Activated naive CD4-positive, alpha-beta T cell (primary cell): ENCODE data around the gene PLEKHA4.
A peak's percentile ranks its signal among the peaks of the same experiment; 100 is the strongest.
"Not testable (repeated sequence)": the region's sequence is repeated elsewhere in the genome, so short reads cannot be mapped to it uniquely, and the experiment has no call there.

Experiments used
- DNase-seq, 4 experiments: peaks; one replicate each; lab custom pipeline; 2025; lab: John Stamatoyannopoulos, UW

PLEKHA4 gene

DNA sequence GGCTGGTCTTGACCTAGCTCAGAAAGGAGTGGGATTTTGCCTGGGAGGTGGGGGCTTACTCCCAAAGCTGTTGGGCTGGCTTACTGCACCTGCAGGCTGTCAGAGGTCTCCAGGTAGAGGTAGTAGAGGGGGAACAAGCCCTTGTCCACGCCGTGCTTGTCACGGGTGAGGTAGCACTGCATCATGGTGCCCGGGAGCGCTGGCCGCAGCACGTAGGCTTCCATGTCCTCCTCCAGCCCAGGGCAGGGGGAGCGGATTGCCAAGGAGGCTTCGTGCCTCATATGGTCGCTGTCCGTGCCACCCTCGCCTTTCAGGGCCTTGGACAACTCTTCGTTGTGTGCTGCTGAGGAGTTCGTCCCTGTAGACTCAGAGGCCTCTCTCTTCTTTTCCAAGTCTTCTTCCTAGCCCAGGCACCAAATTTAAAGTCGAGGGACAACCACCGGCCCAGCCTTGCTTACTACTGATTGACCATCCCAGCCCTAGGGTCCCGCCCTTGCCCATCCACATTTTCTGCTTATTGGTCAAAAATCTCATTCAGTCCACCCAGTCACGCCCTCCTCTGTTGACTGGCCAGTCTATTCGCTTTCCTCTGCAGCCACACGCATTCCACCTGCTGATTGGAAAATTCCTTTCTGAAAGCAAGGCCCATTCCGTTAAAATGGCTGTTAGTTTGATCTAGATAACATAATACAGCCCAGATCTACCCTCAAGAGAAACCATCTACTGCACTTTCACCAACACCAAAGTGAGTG is 19.6 kb upstream of the PLEKHA4 start:
- no peak for DNase-seq

DNA sequence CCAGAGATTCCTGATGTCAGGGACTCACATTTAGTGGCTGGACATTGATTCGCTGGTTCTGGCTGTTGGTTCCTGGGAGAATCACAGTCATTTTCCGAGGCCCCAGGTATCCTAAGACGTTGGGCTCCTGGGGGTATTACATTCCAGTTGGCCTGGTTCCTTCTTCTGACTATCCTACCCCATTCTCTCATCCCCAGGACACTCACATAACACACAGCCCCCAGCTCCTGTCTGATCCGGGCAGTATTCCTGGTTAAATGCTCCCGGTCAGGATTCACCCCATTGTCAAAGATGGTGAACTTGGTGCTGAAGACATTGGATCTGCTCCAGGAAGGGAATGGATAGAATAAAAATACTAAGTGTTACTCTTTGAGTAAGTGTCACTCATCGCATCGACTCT is 15.3 kb upstream of the PLEKHA4 start:
- DNase-seq: no peak

DNA sequence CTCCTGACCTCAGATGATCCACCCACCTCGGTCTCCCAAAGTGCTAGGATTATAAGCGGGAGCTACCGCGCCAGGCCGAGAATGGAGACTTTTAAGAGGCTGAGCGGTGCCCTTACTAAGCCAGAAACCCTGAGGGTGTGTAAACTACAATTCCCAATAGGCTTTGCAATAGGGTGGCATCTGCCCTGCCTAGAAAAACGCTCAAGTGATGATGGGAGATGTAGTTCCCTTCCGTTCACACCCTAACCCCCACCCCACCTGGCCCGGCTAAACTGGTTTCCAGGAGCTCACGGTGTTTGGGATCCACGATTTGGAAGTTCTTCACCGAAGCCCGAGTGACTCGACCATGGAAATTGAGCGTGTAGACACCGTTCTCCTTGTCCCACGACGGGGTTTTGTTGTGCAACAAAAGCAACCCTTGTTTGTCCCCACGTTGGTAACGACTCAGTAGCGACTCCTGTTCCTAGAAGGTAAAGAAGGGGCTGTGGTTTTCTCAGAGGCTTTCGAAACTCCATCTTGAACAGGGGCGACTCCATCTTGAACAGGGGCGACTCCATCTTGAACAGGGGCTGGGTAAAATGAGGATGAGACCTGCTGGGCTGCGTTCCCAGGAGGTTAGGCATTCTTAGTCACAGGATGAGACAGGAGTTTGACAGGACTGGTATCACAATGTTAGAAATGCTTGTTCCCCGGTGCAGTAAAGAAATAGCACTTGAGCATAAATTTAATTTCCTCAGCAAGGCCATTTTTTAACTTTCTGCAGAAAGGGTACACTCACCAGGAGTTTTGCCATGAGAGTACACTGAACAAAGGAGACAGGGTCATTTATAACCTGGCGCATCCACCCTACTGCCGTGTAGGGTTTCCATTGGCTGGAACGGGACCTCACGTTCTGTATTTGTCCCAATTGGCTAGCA is 13.6 kb upstream of the PLEKHA4 start:
- DNase-seq: no peak

DNA sequence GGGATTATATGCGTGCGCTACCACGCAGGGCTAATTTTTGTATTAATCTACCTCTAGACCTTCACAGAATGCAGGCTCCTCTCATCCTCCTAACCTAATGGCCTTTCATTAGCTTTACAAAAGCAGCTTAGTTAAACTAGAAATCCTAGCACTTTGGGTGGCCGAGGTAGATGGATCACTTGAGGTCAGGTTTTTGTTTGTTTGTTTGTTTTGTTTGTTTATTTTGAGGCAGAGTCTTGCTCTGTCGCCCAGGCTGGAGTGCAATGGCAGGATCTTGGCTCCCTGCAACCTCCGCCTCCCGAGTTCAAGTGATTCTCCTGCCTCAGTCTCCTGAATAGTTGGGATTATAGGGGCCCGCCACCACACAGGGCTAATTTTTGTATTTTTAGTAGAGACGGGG is 11.3 kb upstream of the PLEKHA4 start:
- not testable (repeated sequence) for DNase-seq

DNA sequence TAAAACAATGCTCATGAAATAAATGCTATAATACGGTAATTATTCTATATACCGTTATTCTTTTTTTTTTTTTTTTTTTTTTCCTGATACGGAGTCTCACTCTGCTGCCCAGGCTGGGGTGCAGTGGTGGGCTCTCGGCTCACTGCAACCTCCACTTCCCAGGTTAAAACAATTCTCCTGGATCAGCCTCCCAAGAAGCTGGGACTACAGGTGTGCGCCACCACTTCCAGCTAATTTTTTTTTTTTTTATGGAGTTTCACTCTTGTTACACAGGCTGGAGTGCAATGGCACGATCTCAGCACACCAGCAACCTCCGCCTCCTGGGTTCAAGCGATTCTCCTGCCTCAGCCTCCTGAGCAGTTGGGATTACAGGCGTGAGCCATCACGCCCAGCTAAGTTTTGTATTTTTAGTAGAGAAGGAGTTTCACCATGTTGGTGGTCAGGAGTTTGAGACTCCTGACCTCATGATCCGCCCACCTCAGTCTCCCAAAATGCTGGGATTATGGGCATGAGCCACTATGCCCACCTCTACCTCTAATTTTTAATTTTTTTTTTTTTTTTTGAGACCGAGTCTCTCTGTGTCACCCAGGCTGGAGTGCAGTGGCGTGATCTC is 10.7 kb upstream of the PLEKHA4 start:
- no peak for DNase-seq

DNA sequence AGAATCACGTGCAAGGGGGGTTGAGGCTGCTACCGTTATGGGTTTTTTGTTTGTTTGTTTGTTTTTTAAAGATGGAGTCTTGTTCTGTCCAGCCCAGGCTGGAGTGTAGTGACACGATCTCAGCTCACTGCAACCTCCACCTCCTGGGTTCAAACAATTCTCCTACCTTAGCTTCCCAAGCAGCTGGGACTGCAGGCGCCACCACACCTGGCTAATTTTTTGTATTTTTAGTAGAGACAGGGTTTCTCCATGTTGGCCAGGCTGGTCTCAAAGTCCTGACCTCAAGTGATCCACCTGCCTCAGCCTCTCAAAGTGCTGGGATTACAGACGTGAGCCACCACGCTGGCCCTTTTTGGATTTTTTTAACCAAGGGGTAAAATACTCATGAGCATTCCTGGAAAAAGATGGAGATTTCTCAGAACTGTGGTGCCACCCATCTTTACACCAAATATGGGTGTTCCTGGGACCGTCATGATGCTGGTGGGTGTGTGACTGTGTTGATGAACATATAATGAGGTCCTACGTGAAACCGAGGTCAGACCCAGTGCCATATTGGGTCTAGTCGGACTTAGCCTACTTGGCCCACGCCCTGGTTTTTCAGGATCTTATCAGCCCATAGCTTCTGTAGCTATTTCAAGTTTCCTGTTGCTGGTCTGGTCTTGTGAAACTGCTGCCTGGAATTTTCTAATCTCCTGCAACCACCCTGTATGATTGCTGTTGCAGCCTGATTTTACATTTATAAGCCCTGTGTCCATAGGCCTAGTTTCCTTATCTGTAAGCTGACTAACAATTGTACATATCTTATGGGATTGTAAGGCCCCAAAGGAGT is 10.0 kb upstream of the PLEKHA4 start:
- DNase-seq: no peak

DNA sequence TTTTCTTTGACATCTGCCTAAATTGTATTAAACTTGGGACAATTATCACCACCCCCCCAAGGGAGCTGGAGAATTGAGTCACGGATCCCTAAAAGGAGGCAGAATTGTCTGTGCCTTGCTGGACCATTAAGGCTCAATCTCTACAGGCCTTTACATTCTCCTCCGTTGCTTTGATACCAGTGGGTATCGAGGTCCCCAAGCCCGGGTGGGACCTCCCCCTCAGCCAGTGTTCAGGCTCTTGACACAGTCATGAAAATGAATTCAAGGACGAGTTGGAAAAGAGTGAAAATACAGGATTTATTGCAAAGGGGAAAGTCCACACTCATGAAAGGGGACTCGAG is 9.4 kb upstream of the PLEKHA4 start:
- DNase-seq: no peak

DNA sequence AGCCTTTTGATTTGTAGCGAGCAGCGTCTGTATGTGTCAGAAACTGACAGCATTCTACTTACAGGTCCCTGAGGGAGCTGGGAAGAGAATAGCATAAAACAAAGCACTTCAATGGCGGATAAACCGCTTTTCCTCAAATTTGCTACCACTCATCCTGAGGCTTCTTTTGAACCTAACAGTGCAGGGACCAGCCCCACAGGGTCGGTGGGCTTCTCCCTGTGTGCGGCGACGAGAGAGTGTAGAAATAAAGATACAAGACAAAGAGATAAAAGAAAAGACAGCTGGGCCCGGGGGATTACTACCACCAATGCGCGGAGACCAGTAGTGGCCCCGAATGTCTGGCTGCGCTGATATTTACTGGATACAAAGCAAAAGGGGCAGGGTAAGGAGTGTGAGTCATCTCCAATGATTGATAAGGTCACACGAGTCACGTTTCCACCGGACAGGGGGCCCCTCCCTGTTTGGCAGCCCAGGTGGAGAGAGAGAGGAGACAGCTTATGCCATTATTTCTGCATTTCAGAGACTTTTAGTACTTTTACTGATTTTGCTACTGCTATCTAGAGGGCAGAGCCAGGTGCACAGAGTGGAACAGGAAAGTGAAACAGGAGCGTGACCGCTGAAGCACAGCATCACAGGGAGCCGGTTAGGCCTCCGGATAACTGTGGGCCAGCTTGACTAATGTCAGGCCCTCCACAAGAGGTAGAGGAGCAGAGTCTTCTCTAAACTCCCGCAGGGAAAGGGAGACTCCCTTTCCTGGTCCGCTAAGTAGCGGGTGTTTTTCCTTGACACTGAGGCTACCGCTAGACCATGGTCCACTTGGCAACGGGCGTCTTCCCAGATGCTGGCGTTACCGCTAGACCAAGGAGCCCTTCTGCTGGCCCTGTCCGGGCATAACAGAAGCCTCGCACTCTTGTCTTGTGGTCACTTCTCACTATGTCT is 7.9 kb upstream of the PLEKHA4 start:
- DNase-seq: peak in 1 of 4 experiments; percentile 20

DNA sequence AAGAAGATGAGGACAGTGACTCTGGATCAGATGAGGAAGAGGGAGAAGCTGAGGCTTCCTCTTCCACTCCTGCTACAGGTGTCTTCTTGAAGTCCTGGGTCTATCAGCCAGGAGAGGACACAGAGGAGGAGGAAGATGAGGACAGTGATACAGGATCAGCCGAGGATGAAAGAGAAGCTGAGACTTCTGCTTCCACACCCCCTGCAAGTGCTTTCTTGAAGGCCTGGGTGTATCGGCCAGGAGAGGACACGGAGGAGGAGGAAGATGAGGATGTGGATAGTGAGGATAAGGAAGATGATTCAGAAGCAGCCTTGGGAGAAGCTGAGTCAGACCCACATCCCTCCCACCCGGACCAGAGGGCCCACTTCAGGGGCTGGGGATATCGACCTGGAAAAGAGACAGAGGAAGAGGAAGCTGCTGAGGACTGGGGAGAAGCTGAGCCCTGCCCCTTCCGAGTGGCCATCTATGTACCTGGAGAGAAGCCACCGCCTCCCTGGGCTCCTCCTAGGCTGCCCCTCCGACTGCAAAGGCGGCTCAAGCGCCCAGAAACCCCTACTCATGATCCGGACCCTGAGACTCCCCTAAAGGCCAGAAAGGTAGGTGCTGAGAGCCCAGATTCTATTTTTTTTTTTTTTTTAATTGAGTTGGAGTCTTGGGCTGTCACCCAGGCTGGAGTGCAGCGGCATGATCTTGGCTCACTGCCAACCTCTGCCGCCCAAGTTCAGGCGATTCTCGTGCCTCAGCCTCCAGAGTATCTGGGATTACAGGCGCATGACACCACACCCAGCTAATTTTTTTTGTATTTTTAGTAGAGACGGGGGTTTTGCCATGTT is 6.1 kb upstream of the PLEKHA4 start:
- no peak for DNase-seq

DNA sequence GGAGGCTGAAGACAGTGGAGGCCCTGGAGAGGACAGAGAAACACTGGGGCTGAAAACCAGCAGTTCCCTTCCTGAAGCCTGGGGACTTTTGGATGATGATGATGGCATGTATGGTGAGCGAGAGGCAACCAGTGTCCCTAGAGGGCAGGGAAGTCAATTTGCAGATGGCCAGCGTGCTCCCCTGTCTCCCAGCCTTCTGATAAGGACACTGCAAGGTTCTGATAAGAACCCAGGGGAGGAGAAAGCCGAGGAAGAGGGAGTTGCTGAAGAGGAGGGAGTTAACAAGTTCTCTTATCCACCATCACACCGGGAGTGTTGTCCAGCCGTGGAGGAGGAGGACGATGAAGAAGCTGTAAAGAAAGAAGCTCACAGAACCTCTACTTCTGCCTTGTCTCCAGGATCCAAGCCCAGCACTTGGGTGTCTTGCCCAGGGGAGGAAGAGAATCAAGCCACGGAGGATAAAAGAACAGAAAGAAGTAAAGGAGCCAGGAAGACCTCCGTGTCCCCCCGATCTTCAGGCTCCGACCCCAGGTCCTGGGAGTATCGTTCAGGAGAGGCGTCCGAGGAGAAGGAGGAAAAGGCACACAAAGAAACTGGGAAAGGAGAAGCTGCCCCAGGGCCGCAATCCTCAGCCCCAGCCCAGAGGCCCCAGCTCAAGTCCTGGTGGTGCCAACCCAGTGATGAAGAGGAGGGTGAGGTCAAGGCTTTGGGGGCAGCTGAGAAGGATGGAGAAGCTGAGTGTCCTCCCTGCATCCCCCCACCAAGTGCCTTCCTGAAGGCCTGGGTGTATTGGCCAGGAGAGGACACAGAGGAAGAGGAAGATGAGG is 5.3 kb upstream of the PLEKHA4 start:
- no peak for DNase-seq

DNA sequence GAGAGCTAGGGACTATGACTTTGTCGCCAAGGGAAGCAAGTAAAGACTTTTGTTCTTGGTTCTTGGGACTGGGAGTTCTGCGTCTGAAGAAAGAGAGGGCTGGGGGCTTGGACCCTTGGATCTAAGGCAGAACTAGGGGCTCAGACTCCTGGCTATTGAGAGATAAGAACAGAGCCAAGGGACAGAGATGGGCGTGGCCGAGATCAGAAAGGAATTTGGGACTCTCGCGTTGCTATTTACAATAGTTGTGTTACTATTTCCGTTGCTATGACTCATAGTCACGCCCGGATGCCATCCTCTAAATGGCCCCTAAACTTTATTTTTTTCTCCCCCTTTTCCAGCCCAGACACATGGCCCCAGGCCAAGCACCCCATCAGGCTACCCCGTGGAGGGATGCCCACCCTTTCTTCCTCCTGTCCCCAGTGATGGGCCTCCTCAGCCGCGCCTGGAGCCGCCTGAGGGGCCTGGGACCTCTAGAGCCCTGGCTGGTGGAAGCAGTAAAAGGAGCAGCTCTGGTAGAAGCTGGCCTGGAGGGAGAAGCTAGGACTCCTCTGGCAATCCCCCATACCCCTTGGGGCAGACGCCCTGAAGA is 4.6 kb upstream of the PLEKHA4 start:
- peak in 3 of 4 experiments; percentile 30 to 54 (median 50) for DNase-seq

DNA sequence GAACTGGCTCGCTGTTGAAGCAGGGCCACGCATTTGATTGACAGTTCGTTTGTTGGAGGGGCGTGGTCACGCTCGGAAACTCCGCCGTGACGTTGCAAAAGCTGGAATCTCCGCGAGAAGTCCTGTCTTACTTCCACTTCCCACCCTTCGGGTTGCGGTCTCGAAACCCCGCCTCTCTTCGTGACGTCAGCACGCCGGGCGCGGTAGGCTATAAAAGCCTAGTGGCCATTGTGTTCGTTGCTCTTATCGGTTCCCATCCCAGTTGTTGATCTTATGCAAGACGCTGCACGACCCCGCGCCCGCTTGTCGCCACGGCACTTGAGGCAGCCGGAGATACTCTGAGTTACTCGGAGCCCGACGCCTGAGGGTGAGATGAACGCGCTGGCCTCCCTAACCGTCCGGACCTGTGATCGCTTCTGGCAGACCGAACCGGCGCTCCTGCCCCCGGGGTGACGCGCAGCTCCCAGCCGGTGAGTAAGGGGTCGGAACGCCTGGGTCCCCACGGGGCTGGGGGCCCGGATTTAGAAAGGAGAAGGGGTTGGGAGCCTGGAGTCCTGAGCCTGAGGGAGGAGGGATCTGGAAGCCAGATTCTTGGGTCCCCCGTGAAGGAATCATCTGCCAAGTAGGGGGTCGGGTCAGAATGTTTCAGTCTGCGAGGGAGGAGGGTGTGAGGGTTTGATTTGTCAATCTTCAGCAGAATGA is 3.9 kb upstream of the PLEKHA4 start, which contains the start of gene PPP1R15A:
TSS of gene PPP1R15A (plus strand) at position 240 of the 702 bp plus-strand sequence. CDS start 813 bp downstream, outside the sequence.
- peak; percentile 95 to 98 (median 97) for DNase-seq

DNA sequence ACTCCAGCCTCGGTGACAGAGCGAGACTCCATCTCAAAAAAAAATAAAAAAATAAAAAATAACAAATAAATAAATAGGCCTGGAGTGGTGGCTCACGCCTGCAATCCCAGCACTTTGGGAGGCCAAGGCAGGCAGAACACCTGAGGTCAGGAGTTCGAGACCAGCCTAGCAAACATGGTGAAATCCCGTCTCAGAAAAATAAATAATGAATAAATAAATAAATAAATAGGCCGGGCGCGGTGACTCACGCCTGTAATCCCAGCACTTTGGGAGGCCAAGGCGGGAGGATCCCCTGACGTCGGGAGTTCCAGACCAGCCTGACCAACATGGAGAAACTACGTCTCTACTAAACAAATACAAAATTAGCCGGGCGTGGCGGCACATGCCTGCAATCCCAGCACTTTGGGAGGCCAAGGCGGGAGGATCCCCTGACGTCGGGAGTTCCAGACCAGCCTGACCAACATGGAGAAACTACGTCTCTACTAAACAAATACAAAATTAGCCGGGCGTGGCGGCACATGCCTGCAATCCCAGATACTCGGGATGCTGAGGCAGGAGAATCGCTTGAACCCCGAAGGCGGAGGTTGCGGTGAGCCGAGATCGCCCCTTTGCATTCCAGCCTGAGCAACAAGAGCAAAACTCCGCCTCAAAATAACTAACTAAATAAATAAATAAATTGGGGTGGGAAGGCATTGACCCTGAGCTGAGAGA is 3.2 kb upstream of the PLEKHA4 start:
- not testable (repeated sequence) for DNase-seq

DNA sequence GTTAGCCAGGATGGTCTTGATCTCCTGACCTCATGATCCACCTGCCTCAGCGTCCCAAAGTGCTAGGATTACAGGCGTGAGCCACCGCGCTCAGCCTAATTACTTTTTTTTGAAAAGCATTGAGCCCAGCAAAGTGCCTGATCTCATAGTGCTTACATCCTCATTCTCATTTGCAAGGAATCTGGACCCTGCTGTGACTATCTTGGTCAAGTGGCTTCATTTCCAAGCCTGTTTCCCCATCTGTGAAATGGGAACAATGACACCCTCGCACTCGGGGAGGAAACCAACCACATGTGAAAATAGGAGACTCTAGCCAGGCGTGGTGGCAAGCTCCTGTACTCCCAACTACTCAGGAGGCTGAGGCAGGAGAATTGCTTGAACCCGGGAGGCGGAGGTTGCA is 1.6 kb upstream of the PLEKHA4 start:
- DNase-seq: no peak

DNA sequence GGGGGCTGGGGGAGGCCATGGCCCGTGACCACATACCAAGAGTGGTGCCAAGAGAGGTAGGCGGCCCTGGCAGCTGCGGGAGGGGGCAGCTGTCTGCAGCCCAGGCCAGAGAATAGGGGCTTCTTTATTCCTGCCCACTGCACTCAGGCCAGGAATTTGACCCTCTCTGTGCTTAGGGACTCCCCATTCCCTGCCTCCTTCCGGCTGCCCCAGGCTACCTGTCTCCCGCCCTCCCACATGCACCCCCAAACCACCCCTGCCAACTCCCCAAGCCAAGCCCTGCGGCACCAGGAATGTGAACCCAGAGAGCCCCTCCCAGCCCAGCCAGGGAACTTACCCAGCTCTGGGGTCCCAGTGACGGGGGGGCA is 687 bp downstream of the PLEKHA4 start:
- DNase-seq: no peak

DNA sequence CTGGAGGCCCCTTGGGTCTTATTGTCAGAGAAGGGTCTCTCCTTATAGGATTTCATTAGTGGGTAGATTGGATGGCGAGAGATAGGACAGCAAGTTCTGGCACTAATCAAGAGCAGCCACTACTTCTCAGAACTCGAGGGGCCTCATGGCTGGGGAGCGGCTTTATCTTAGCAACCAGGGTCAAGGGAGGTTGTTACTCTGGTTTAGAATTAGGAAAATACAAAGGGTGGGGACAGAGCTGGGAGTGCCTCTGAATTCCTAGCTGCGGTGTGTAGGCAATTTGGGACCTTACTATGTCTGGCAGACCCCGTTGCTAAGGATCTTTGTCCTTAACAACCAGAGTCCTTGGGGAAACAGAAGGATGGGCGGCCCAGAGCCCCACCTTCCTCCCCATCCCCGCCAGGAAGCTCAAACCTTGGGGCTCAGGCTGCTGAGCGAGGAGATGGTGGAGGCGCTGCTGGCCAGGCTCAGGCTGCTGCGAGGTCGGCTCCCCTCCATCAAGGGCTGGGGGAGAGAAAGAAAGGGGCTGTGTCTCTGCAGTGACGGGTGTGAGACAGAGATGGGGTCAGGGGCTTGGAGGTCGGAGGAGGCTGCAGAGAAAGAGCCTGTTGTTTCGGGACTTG is 1.2 kb downstream of the PLEKHA4 start:
- DNase-seq: no peak

DNA sequence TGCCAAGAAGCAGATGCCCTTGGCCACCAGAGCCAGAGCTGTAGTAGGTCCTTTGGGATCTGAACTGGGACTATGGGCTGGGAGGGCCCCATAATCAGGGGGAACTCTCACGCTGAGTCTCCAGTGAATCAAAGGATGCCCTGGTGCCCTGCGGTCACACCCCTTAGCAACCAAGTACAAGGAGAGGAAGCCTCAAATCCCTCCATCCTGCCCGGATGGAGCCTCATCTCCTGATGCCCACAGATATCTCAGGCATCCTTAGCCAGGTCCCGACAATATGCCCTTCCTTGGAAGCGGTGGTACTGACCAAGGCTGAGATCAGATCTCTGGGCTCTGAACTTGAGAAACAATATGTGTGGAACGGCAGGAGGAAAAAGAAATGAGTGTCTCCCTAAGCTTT is 1.7 kb downstream of the PLEKHA4 start:
- no peak for DNase-seq
